Ovary (tissue), 9 donors: ENCODE results near the gene OPCML. TPM values are rescaled to one million over a fixed set of nuclear protein-coding genes. Genes with fewer than 3 reads are reported as not detected.

Source experiments
- DNase-seq, 5 donors: peaks; one replicate each; pipeline ENCODE4 v3.0.0-alpha.2; 2019 to 2020
- H3K27ac ChIP-seq, 2 donors: fragments of 200-600 bp; one replicate each; pipeline versions ENCODE4 v1.5.1 to v1.8.0; 2019 to 2022
- H3K27me3 ChIP-seq: fragments of 200-600 bp; one replicate; pipeline ENCODE4 v1.8.0; 2022
- H3K36me3 ChIP-seq: fragments of 200-600 bp; sonication (generic); one replicate; pipeline ENCODE4 v1.5.1; 2019
- H3K4me1 ChIP-seq: one replicate; pipeline ENCODE4 v1.8.1; 2013; ENCODE audit warnings: mild to moderate bottlenecking, moderate library complexity; ENCODE audit not compliant: insufficient read depth
- H3K4me3 ChIP-seq: fragments of 200-600 bp; sonication (generic); one replicate; pipeline ENCODE4 v1.5.1; 2017
- H3K9me3 ChIP-seq, 2 donors: fragments of 200-600 bp in 1 of 2; sonication (generic) in 1 of 2; one replicate each; pipeline versions ENCODE4 v1.5.1 to v1.8.1; 2013 to 2019; ENCODE audit warnings: mild to moderate bottlenecking in 1 of 2, moderate library complexity in 1 of 2
- CTCF ChIP-seq, 3 donors: fragments of 450-650 bp in 2 of 3; fragments of 200-600 bp in 1 of 3; IDR thresholded peaks; one replicate each; pipeline versions ENCODE4 v1.5.1 to v1.8.0; 2016 to 2022; ENCODE audit warnings: antibody characterized with exemption in 3 of 3, mild to moderate bottlenecking in 1 of 3
- EP300 ChIP-seq: sonication (generic); formaldehyde crosslinking; IDR thresholded peaks from one replicate; pipeline ENCODE4 v1.6.1; 2017; ENCODE audit warnings: antibody characterized with exemption
- POLR2A ChIP-seq: fragments of 450-650 bp; IDR thresholded peaks from one replicate; pipeline ENCODE4 v1.6.1; 2017; ENCODE audit warnings: antibody characterized with exemption, mild to moderate bottlenecking, moderate library complexity
- WGBS, 3 donors: extraction: QIAGEN DNeasy Blood & Tissue Kit in 1 of 3; methylation state at CpG; one replicate each; pipeline versions ENCODE4 v1.1.5 to v1.1.7; 2013 to 2017; 5-methylcytosine and 5-hydroxymethylcytosine counted together
- intact Hi-C, 4 donors: fragments of 100-400 bp; cut with DNase I; formaldehyde crosslinking; loops; one replicate each; pipeline versions ENCODE4 v1.11.0 to v1.15.1; 2022 to 2023
- polyA plus RNA-seq, 2 donors: library from polyadenylated mRNA; stranded (reverse); fragments of 200-250 nt in 1 of 2; fragments of 350-450 nt in 1 of 2; fragmentation: Illumina TruSeq in 1 of 2; extraction: RNeasy Lipid Tissue Mini Kit (QIAGEN cat#74804) in 1 of 2; gene quantifications; one replicate each; pipeline ENCODE4 v1.2.3, GENCODE V29; 2013 to 2014
- total RNA-seq, 7 donors: library from RNA; depleted of rRNA in 2 of 7; stranded (reverse); fragments of >200 nt in 2 of 7; fragmentation: NEBNext Ultra II Directional in 3 of 7; extraction: Animal tissue kit (Norgen Biotek cat#: 25700) in 3 of 7; gene quantifications; one replicate each; pipeline versions ENCODE4 v1.1.0 to v1.2.4, GENCODE V29; 2016 to 2023
- donor health status: DM: no; HTN: no; CAD: no; lungs with moderate emphysema.
- donor health status: DM: no; HTN: no; CAD: no.
- donor health status: Bipolar disorder and iron deficiency.
- donor health status: DM: yes; HTN: yes; CAD: no.
- donor health status: DM: no; HTN: no; CAD: no.
- donor health status: DM: yes; HTN: yes; CAD: no.

Gene OPCML
- total and polyA plus RNA-seq, 9 donors, result under 0.01 to 2.8 (median 0.32) TPM; not detected in 2

- Histone ChIP-seq H3K4me3 (no peak overlapping the region), H3K27ac (no peak overlapping the region), H3K4me1 (no peaks in the 10 kb centered on the region), H3K9me3 (no peaks in the 10 kb centered on the region), H3K36me3 (no peaks in the 10 kb centered on the region), H3K27me3 (no peaks in the 10 kb centered on the region)
- intact Hi-C loops, result no loop called here
- DNase-seq, result no peak
- 79 to 86% (median 85%) methylated on average over 3 of the region's 3 CpGs for WGBS, 3 donors
- no peak for TF ChIP-seq EP300
- no peak for TF ChIP-seq POLR2A
- TF ChIP-seq CTCF (IDR thresholded peaks at IDR 0.05), result no peak
Measured at GRCh38 chr11:132450631-132451030, 1081.7 kb downstream of the OPCML start.

- no peaks in the 10 kb centered on the region for H3K4me1 ChIP-seq
- 78 to 88% (median 85%) methylated on average over 4 of the region's 4 CpGs for WGBS, 3 donors
- no peak overlapping the region for H3K4me3 ChIP-seq
- DNase-seq, result no peak
- H3K27me3 ChIP-seq, result no peaks in the 10 kb centered on the region
- TF ChIP-seq EP300, result no peak
- no peak for TF ChIP-seq CTCF (IDR thresholded peaks at IDR 0.05)
- TF ChIP-seq POLR2A, result no peak
- intact Hi-C loops, result no loop called here
- H3K36me3 ChIP-seq, result no peaks in the 10 kb centered on the region
- H3K27ac ChIP-seq, result no peak overlapping the region
- no peaks in the 10 kb centered on the region for H3K9me3 ChIP-seq
Measured at GRCh38 chr11:132448334-132448995, 1083.8 kb downstream of the OPCML start.

GRCh38 chr11:132447761-132448160 is 1084.5 kb downstream of the OPCML start:
- H3K4me3 ChIP-seq, result no peak overlapping the region
- WGBS, 3 donors, result 87 to 96% (median 93%) methylated on average over 1 of the region's 1 CpG

GRCh38 chr11:132445859-132446291 is 1086.4 kb downstream of the OPCML start:
- 10 to 29% (median 23%) methylated on average over 1 of the region's 1 CpG for WGBS, 3 donors
- TF ChIP-seq EP300 (no peak), CTCF (IDR thresholded peaks at IDR 0.05) (no peak), POLR2A (no peak)
- Histone ChIP-seq H3K9me3 (no peaks in the 10 kb centered on the region), H3K36me3 (no peaks in the 10 kb centered on the region), H3K4me1 (no peaks in the 10 kb centered on the region), H3K27me3 (no peaks in the 10 kb centered on the region), H3K4me3 (no peak overlapping the region), H3K27ac (no peak overlapping the region)
- intact Hi-C loops, result no loop called here
- no peak for DNase-seq

More at GRCh38 chr11:132447761-132448160, 1084.5 kb downstream of the OPCML start:
- no peaks in the 10 kb centered on the region for H3K36me3 ChIP-seq
- no peaks in the 10 kb centered on the region for H3K27me3 ChIP-seq
- no peak overlapping the region for H3K27ac ChIP-seq
- no peaks in the 10 kb centered on the region for H3K9me3 ChIP-seq
- no peak for DNase-seq
- H3K4me1 ChIP-seq, result no peaks in the 10 kb centered on the region
- TF ChIP-seq EP300 (no peak), CTCF (IDR thresholded peaks at IDR 0.05) (no peak), POLR2A (no peak)
- intact Hi-C loops, result no loop called here
